Amygdala (tissue), 56 donors: Measurements from ENCODE around the gene SCUBE3.
A peak's percentile ranks its signal among the peaks of the same experiment; 100 is the strongest.

Experiments
- DNase-seq, 56 donors: peaks; one replicate each; lab custom pipeline; 2025; lab: John Stamatoyannopoulos, UW

SCUBE3 gene

DNA sequence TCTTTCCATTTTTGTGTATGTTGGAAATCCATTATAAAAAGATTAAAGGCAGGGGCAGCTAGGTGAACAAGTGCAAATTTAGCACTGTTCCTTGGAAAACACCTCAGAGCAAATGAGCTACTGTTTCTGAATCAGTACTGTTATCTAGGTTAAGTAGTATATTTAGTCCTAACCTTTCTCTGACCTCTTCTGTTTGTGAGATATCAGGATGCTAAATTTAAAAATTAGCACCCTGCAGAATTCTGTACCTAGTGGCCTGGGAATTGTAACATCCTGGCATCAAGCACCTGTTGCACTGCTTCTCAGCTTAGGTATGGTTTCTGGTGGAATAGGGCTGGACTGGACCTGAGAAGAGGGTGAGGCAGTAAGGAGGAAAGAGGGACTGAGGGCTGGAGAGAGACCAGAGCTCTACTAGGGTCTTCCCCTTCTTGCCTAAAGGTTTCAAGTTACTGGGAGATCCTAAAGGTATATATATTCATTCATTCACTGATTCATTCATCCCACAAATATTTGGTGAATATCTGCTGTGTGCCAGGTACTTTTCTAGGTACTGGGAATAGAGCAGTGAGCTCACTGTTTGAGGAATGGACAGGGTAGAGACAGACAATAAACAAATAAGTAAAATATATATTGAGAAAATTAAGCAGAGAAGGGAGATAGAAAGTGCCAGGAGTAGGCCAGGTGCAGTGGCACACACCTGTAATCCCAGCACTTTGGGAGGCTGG, 51.0 kb downstream of the SCUBE3 start:
- no peak for DNase-seq

DNA sequence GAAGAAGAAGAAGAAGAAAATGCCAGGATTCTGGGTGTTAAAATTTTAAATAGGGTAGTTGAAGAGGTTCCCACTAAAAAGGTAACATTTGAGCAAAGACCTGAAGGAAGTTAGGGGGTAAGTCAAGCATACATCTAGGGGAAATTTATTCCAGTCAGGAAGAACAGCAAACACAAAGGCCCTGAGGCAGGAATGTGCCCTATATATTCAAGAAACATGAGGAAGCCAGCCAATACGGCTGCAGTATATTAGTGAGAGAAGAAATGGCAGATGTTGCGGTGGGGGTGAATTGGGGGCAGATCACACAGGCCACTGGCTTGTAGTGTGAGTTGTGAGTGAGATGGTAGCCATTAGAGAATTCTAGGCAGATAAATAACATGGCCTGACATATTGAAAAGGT, 51.8 kb downstream of the SCUBE3 start:
- no peak for DNase-seq

- DNase-seq = no peak
Measured at GRCh38 chr6:35267446-35267845, 53.7 kb downstream of the SCUBE3 start.

- no peak for DNase-seq
Measured at GRCh38 chr6:35267897-35268296, 54.1 kb downstream of the SCUBE3 start.

DNA sequence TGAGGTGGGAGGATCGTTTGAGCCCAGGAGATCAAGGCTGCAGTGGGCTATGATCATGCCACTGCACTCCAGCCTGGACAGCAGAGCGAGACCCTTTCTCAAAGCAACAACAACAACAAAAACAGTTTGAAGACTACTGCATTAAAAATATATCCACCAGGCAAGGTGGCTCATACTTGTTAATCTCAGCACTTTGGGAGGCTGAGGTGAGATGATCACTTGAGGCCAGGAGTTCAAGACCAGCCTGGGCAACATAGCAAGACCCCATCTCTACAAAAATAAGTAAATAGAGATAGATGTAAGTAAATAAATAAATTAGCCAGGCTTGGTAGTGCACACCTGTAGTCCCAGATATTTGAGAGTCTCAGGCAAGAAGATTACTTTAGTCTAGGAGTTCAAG, 58.2 kb downstream of the SCUBE3 start:
- DNase-seq = no peak

- no peak for DNase-seq
Measured at GRCh38 chr6:35273822-35274559, 60.2 kb downstream of the SCUBE3 start.

DNA sequence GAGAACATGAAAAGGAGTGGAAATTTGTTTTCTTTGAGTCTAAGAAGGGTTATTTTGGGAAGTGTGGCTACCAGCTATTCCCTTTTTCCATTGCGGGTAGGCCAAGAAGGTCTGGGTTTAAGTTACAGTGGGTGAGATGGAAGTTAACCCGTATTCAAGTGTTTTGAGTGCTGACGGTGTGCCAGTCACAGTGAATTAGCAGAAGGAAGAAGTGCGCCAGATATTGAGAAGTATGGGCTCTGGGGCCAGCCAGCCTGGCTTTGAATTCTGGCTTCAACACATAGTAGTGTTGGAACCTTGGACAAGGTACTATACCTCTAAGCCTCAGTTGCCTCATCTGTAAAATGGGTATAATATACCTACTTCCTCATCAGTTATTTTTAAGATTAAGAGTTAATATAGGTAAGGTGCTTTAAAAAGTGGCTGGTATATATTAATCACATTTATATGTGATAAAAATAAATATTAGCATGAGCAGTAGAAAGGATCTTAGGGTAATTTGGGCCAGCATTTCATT, 62.0 kb downstream of the SCUBE3 start:
- no peak for DNase-seq

- DNase-seq = no peak
Measured at GRCh38 chr6:35278708-35279107, 65.0 kb downstream of the SCUBE3 start.

GRCh38 chr6:35280903-35281302, 67.1 kb downstream of the SCUBE3 start:
- peak in 1 of 56 donors; percentile 20 for DNase-seq

- no peak for DNase-seq
Measured at GRCh38 chr6:35282472-35282871, 68.7 kb downstream of the SCUBE3 start.

- no peak for DNase-seq
Measured at GRCh38 chr6:35283361-35283760, 69.6 kb downstream of the SCUBE3 start.

DNA sequence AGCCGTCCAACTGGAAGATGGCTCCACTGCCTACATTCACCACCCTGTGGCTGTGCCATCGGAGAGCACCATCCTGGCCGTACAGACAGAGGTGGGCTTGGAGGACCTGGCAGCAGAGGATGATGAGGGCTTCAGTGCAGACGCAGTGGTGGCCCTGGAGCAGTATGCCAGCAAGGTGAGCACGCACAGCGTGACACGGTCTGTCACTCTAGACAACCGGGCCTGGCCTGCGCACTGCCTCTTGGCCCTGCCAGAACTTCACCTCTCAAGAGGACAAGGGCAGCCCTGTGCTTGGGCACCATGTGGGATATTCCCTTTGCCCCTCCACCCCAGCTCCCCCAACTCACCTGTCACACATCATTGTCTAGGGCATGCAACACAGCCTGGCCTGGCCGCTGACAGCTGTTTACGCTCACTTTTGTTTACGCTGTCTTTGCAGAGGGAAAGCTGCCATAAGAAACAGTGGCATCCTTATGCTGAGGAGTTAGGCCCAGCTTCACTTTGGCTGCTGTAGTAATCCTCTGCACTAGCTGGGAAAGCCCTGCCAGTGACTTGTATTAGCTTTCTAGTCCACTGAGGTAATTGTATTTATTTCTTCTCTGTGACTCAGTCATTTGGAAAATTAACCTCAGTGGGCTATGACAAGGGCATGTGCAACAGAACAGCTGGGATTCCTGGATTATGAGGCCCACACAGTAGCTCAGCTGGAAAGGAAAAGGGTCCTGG, 74.1 kb downstream of the SCUBE3 start:
- DNase-seq = no peak

DNA sequence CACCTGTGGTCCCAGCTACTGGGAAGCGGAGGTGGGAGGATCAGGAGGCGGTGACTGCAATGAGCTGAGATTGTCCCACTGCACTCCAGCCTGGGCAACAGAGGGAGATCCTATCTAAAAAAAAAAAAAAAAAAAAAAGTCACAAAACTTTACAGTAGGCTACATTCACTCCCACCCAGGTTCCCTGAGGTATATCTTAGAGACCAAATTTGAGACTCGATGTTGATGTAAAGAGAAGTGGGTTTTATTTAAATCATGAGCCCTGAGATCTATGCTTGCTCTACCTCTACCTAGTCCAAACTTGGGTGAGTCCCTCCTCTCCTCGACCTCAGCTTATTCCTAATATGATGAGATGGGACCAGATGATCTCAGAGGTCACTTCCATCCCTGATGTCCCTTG, 75.1 kb downstream of the SCUBE3 start:
- no peak for DNase-seq

GRCh38 chr6:35291491-35291890, 77.7 kb downstream of the SCUBE3 start:
- no peak for DNase-seq

GRCh38 chr6:35292494-35292893, 78.7 kb downstream of the SCUBE3 start:
- no peak for DNase-seq

DNA sequence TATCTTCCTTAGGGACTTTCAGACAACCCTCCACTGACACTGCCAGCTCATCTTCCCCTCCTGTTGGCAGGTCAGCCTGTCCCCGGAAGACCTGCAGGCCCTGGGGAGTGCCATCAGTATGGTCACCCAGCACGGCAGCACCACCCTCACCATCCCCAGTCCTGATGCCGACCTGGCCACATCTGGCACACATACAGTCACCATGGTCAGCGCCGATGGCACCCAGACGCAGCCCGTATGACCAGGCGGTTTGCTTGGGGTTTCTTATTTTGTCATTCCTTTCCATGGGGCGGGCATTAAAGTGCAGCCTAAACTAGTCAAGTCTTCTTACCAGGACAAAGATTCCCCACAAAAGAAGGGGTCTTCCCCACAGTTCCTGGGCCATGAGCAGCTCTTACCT, 79.9 kb downstream of the SCUBE3 start:
- DNase-seq = no peak

DNA sequence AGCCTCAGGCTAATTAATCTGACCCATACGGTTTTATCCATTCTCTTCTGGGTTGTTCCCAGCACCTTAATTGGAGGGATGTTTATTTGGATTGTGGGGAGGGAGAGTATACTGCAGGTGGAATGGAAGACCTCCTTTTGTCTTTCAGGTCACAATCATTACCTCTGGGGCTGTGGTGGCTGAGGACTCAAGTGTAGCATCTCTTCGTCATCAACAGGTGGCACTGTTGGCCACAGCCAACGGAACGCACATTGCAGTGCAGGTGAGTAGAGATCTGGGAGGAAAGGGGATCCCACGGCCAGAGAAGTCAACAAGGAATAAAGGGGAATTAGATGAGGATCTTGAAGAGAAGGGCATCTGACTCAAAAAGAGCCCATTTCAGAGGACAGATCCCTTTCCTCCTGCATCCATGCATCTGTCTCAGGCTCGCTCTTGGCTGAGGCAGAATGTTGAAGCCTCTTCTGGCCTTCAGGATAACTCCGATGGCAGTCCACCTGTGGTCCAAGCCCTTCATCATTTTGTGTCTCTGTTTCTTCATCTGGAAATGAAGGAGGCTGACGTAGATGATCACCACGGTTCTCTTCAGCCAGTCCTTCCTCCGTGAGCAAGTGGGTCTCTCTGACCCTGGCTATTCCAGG, 80.7 kb downstream of the SCUBE3 start:
- peak in 8 of 56 donors; percentile 8 to 42 (median 18) for DNase-seq

GRCh38 chr6:35295036-35295435, 81.3 kb downstream of the SCUBE3 start:
- no peak for DNase-seq

DNA sequence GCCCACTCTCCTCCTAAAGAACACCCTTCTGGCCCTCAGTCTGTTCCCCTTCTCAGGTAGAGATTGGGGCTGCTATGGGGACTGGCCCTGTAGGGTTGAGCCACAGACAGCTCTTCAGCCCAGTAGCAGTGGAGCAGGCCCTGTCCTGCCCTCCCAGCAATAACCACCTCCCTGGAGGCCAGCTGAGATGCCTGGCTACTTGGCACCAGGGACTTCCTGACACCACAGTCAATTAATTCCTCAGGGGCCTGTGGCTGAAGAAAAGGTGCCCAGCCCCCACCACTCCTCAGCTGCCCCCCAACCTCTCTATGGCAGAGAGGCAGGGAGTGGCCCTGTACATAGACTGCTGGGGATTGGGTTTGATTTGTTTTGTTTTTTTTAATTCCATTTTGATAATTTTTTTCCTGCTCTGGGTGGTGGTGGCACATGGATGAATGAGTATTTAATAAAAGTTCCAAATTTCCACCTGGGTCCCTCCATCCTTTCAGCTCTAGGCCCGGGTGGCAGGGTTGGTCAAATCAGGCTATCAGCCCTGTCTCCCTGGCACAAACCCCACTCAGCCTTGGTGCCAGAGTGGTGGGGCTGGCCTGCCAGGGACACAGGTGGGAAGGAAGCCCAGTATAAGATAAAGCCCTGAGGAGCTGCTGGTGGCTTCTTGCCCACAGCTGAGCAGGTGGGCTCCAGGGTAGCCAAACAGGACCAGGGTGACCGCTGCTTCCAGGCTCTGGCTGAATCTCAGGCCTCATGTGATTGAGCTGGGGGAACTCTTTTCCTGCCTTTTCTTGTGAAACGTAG, 82.0 kb downstream of the SCUBE3 start:
- DNase-seq = no peak
